D721Med (cell line): ENCODE data around the gene RMND5B.
"Not testable (repeated sequence)": the region's sequence is repeated elsewhere in the genome, so short reads cannot be mapped to it uniquely, and the experiment has no call there.

ENCODE experiments used
- DNase-seq: peaks from one replicate; pipeline ENCODE4 v3.0.0; 2011; ENCODE audit warnings: low spot score; ENCODE audit not compliant: insufficient read length
- FAIRE-seq: peaks from 2 replicates; lab custom pipeline; 2011; peaks lifted over from hg19 to GRCh38; lab: Jason Lieb, UNC
- TF ChIP-seq, protein P1 (sequence below): IDR thresholded peaks from 2 replicates; pipeline ENCODE4 v1.5.1; 2012; ENCODE audit warnings: mild to moderate bottlenecking, control low read depth; ENCODE audit not compliant: insufficient read depth; ENCODE audit errors: missing control alignments

RMND5B gene

DNA sequence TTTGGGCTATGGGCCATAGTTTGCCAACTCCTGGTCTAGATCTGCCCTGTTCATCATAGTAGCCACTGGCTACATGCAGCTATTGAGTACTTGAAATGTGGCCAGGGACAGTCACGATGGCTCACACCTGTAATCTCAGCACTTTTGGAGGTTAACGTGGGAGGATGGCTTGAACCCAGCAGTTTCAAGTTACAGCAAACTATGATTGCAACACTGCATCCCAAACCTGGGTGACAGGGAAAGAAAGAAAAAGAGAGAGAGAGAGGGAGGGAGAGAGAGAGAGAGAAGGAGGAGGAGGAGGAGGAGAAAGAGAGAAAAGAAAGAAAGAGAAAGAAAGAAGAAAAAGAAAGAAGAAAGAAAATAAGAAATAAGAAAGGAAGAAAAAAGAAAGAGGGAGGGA is 61.4 kb downstream of the RMND5B start:
- FAIRE-seq (no peak), DNase-seq (no peak)
- TF ChIP-seq, protein P1, sequence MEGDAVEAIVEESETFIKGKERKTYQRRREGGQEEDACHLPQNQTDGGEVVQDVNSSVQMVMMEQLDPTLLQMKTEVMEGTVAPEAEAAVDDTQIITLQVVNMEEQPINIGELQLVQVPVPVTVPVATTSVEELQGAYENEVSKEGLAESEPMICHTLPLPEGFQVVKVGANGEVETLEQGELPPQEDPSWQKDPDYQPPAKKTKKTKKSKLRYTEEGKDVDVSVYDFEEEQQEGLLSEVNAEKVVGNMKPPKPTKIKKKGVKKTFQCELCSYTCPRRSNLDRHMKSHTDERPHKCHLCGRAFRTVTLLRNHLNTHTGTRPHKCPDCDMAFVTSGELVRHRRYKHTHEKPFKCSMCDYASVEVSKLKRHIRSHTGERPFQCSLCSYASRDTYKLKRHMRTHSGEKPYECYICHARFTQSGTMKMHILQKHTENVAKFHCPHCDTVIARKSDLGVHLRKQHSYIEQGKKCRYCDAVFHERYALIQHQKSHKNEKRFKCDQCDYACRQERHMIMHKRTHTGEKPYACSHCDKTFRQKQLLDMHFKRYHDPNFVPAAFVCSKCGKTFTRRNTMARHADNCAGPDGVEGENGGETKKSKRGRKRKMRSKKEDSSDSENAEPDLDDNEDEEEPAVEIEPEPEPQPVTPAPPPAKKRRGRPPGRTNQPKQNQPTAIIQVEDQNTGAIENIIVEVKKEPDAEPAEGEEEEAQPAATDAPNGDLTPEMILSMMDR, result no peak

DNA sequence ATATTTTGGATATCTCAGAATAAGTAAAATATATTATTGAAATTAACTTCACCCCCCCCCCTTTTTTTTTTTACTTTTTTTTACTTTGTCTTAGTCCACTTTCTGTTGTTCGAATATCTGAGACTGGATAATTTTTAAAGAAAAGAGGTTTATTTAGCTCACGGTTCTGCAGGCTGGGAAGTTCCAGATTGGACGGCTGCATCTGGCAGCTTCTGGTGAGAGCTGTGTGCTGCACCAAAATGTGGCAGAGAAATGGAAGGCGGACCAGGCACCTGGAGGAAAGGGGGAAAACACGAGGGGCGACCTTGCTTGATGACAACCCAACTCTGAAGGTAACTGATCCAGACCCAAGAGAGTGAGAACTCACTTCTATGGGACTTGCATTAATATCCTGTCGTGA is 62.0 kb downstream of the RMND5B start:
- TF ChIP-seq, protein P1, result no peak
- no peak for FAIRE-seq
- DNase-seq, result no peak

DNA sequence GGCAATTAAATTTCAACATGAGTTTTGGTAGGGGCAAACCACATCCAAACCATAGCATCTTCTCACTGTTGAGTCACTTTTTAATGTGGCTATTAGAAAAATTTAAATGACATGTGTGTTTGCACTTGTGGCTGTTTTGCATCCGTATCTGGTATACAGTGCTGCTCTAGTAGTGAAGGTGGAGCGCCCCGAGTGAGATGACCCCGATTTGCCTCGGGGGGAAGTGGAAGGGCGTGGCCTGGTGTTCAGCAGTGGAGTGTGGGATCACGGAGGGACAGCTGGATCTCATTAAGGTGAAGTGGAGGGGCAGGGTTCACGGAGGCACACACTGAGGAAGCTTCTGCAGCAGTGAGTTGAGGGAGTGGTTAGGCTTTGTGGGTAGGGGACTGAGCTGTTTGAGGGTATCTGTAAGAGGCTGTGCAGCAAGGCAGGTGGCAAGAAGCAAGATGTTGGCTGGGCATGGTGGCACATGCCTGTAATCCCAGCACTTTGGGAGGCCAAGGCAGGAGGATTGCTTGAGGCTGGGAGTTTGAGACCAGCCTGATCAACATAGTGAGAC is 62.5 kb downstream of the RMND5B start:
- TF ChIP-seq, protein P1, result no peak

DNA sequence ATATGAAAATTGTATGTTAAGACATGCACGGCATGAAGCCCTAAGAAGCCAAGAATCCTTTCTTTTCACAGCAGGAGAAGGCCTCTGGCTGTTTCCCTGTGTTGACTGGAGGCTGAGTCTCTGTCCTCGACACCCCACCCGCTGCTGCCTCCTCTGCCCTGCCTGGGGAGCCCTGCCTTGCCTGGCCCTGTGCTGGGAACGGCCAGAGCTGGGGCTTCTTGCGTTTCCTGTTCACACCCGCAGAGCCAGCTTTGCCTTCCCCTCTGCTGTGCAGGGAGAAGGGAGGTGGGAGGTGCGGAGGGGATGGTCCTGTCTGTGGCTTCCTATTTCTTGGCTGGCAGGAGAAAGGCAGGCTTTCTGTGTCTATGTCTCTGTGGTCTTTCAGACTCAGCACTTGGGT is 63.2 kb downstream of the RMND5B start:
- no peak for FAIRE-seq
- TF ChIP-seq, protein P1, result no peak
- DNase-seq, result no peak

More for the DNA sequence above, 62.5 kb downstream of the RMND5B start:
- DNase-seq (no peak), FAIRE-seq (no peak)

DNA sequence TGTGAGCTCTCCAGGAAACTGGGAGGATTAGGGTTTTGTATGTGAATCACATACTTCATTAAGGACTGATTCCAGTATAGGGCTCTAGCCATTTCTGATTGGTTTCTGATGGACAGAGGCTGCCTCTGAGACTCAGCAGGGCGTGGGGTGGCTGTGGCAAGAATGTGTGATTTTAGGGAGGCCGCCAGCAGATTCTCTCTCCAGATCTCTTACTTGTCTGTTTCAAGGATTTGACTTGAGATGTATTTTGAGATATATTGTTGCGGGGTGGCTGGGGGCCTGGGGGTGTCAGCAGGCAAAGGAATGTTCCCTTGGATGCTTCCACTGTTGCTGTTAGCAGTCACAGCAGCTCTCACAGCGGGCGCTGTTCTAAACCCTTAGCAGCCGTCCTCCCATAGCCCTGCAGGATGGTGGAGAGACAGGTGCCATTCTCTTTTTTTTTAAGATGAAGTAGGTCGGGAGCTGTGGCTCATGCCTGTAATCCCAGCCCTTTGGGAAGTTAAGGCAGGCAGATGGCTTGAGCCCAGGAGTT is 65.5 kb downstream of the RMND5B start:
- TF ChIP-seq, protein P1, result no peak
- DNase-seq (no peak), FAIRE-seq (no peak)

DNA sequence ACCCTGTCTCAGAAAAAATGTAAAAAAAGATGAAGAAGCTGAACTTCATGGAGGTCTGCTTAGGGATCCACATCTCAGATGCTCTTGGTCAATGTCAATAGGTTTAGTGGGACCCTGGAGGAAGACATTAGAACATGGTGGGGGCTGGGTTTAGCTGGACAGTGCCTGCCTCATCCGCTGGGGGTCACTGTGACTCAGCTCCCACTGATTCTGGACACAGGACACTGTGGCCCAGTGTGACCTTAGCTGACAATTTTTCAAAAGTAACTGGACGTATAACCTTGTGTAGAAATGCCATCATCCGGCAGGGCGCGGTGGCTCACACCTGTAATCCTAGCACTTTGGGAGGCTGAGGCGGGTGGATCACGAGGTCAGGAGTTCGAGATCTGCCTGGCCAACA is 66.2 kb downstream of the RMND5B start:
- FAIRE-seq, result no peak
- TF ChIP-seq, protein P1, result no peak
- DNase-seq, result no peak

DNA sequence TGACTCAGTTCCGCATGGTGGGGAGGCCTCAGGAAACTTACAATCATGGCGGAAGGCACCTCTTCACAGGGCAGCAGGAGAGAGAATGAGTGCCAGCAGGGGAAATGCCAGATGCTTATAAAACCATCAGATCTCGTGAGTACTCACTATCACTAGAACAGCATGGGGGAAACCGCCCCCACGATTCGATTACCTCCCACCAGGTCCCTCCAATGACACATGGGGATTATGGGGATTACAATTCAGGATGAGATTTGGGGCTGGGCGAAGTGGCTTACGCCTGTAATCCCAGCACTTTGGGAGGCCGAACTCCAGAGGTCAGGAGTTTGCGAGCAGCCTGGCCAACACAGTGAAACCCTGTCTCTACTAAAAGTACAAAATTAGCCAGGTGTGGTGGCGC is 67.3 kb downstream of the RMND5B start:
- not testable (repeated sequence) for DNase-seq, FAIRE-seq
